Loucy (cell line): ENCODE data around the gene KCNQ5.

Experiments used
- H2AFZ ChIP-seq: fragments of 200-600 bp; sonication (generic); 2 replicates; pipeline ENCODE4 v1.6.0; 2016; ENCODE audit warnings: antibody characterized with exemption, mild to moderate bottlenecking, low read length, moderate library complexity
- H3F3A ChIP-seq: fragments of 200-600 bp; 2 replicates; pipeline ENCODE4 v1.6.0; 2016; ENCODE audit warnings: antibody characterized with exemption, low read depth, mild to moderate bottlenecking
- H3K27me3 ChIP-seq: fragments of 200-600 bp; sonication (generic); 2 replicates; pipeline ENCODE4 v1.6.1; 2014; ENCODE audit warnings: low read length, mild to moderate bottlenecking; ENCODE audit not compliant: insufficient read depth, poor library complexity, severe bottlenecking
- H3K36me3 ChIP-seq: fragments of 200-600 bp; sonication (generic); 2 replicates; pipeline ENCODE4 v1.6.1; 2016; ENCODE audit warnings: low read length; ENCODE audit not compliant: insufficient read depth
- H3K4me1 ChIP-seq: fragments of 200-600 bp; sonication (generic); 2 replicates; pipeline ENCODE4 v1.5.1; 2014; ENCODE audit warnings: low read length, mild to moderate bottlenecking; ENCODE audit not compliant: insufficient read depth, poor library complexity, severe bottlenecking
- H3K4me2 ChIP-seq: fragments of 200-600 bp; sonication (generic); 2 replicates; pipeline ENCODE4 v1.6.0; 2014; ENCODE audit warnings: antibody characterized with exemption, low read length, low read depth, mild to moderate bottlenecking; ENCODE audit not compliant: poor library complexity, severe bottlenecking
- H3K4me3 ChIP-seq: fragments of 200-600 bp; sonication (generic); 2 replicates; pipeline ENCODE4 v1.5.1; 2014; ENCODE audit warnings: low read length, mild to moderate bottlenecking, mixed read lengths; ENCODE audit not compliant: poor library complexity, severe bottlenecking
- H3K79me2 ChIP-seq: fragments of 200-600 bp; sonication (generic); 2 replicates; pipeline ENCODE4 v1.6.1; 2014; ENCODE audit warnings: low read length; ENCODE audit not compliant: insufficient read depth
- H3K9ac ChIP-seq: fragments of 200-600 bp; sonication (generic); 2 replicates; pipeline ENCODE4 v1.6.0; 2014; ENCODE audit warnings: mild to moderate bottlenecking, low read depth, low read length, moderate library complexity; ENCODE audit not compliant: poor library complexity, severe bottlenecking
- H3K9me2 ChIP-seq: fragments of 200-600 bp; sonication (generic); replicated peaks from 2 replicates; pipeline ENCODE4 v1.6.1; 2016; ENCODE audit warnings: low read depth, low read length, mixed read lengths
- H3K9me3 ChIP-seq: fragments of 200-600 bp; sonication (generic); 2 replicates; pipeline ENCODE4 v1.6.1; 2014; ENCODE audit warnings: mild to moderate bottlenecking, antibody characterized with exemption, low read length, low read depth; ENCODE audit not compliant: insufficient read depth
- H4K20me1 ChIP-seq: fragments of 200-600 bp; sonication (generic); 2 replicates; pipeline ENCODE4 v1.6.0; 2014; ENCODE audit warnings: antibody characterized with exemption, low read length, mild to moderate bottlenecking; ENCODE audit not compliant: insufficient read depth, poor library complexity, severe bottlenecking
- CTCF ChIP-seq: fragments of 200-600 bp; sonication (generic); conservative IDR thresholded peaks from 2 replicates; pipeline ENCODE4 v1.5.1; 2014; ENCODE audit warnings: mild to moderate bottlenecking, antibody characterized with exemption, low read length
- EZH2phosphoT487 ChIP-seq: fragments of 200-600 bp; IDR thresholded peaks from 2 replicates; pipeline ENCODE4 v1.6.1; 2018; ENCODE audit warnings: antibody characterized with exemption, mild to moderate bottlenecking, moderate library complexity, borderline replicate concordance

Gene KCNQ5

GRCh38 chr6:72746276-72746675, 124.4 kb downstream of the KCNQ5 start:
- Histone ChIP-seq H2AFZ (no peak overlapping the region), H3K4me1 (no peaks in the 10 kb centered on the region), H3F3A (no peaks in the 10 kb centered on the region), H3K79me2 (no peaks in the 10 kb centered on the region), H3K27me3 (no peaks in the 10 kb centered on the region), H3K9me2 (no peaks in the 10 kb centered on the region; the same call in 1 of the 2 replicates), H3K36me3 (no peaks in the 10 kb centered on the region), H4K20me1 (no peaks in the 10 kb centered on the region), H3K9me3 (no peaks in the 10 kb centered on the region), H3K9ac (no peak overlapping the region), H3K4me2 (no peak overlapping the region), H3K4me3 (no peak overlapping the region)
- TF ChIP-seq CTCF (no peak), EZH2phosphoT487 (no peak)

GRCh38 chr6:72748759-72749158, 126.9 kb downstream of the KCNQ5 start:
- Histone ChIP-seq H3K9ac (no peak overlapping the region), H3K36me3 (no peaks in the 10 kb centered on the region), H3K4me1 (no peaks in the 10 kb centered on the region), H3K4me3 (no peak overlapping the region), H3K9me3 (no peaks in the 10 kb centered on the region), H3K4me2 (no peak overlapping the region), H2AFZ (no peak overlapping the region), H3K79me2 (no peaks in the 10 kb centered on the region), H4K20me1 (no peaks in the 10 kb centered on the region), H3K27me3 (no peaks in the 10 kb centered on the region), H3F3A (no peaks in the 10 kb centered on the region), H3K9me2 (no peaks in the 10 kb centered on the region)
- TF ChIP-seq EZH2phosphoT487 (no peak), CTCF (no peak)

GRCh38 chr6:72755752-72756151, 133.9 kb downstream of the KCNQ5 start:
- Histone ChIP-seq H3K27me3 (no peaks in the 10 kb centered on the region), H3K4me1 (no peaks in the 10 kb centered on the region), H3K9ac (no peak overlapping the region), H3K36me3 (no peaks in the 10 kb centered on the region), H4K20me1 (no peaks in the 10 kb centered on the region), H3K9me2 (no peaks in the 10 kb centered on the region), H3F3A (no peaks in the 10 kb centered on the region), H2AFZ (no peak overlapping the region), H3K4me2 (no peak overlapping the region), H3K9me3 (no peaks in the 10 kb centered on the region), H3K79me2 (no peaks in the 10 kb centered on the region), H3K4me3 (no peak overlapping the region)
- TF ChIP-seq EZH2phosphoT487 (no peak), CTCF (no peak)
